ENCODE results near the gene ADARB1. TPM values are rescaled to one million over a fixed set of nuclear protein-coding genes. Genes with fewer than 3 reads are reported as not detected.
A peak's percentile ranks its signal among the peaks of the same experiment; 100 is the strongest.

Gene ADARB1
- total RNA-seq, 1 donor from 2014 or later = 21.8 TPM

GRCh38 chr21:45071874-45072737 lies 2.3 kb upstream of the ADARB1 start:
- Mint-ChIP-seq H3K4me1 (peaks cover 22% of the 10 kb centered on the region), H3K9me3 (no peaks in the 10 kb centered on the region), H3K27me3 (peaks cover 6% of the 10 kb centered on the region), H3K36me3 (ENCODE audit: low read depth) (no peaks in the 10 kb centered on the region), H3K27ac (no peak overlapping the region), H3K4me3 (no peak overlapping the region)
- intact Hi-C loops (cut with micrococcal nuclease) = no loop called here
- no peak for DNase-seq

GRCh38 chr21:45072738-45073300 lies 1.6 kb upstream of the ADARB1 start:
- Mint-ChIP-seq H3K4me3 (no peak overlapping the region), H3K36me3 (ENCODE audit: low read depth) (no peaks in the 10 kb centered on the region), H3K9me3 (no peaks in the 10 kb centered on the region), H3K4me1 (peaks cover 26% of the 10 kb centered on the region), H3K27me3 (peaks cover 3% of the 10 kb centered on the region), H3K27ac (no peak overlapping the region)
- no peak for DNase-seq
- intact Hi-C loops (cut with micrococcal nuclease) = no loop called here

- peaks cover 32% of the 10 kb centered on the region for H3K4me1 Mint-ChIP-seq
Measured at GRCh38 chr21:45073301-45074047, 906 bp upstream of the ADARB1 start.

GRCh38 chr21:45074818-45075595 lies 627 bp downstream of the ADARB1 start:
- intact Hi-C loops (cut with micrococcal nuclease) = loop anchor here (5.0 kb wide), 4 partner anchors 52 to 152 kb away; partner anchors contain the start of gene SLX9
- Mint-ChIP-seq H3K9me3 (no peaks in the 10 kb centered on the region), H3K4me3 (peak overlapping the region; percentile 83), H3K36me3 (ENCODE audit: low read depth) (no peaks in the 10 kb centered on the region), H3K4me1 (peaks cover 47% of the 10 kb centered on the region), H3K27me3 (peaks cover 3% of the 10 kb centered on the region), H3K27ac (peak overlapping the region; percentile 84)
- peak; percentile 79 for DNase-seq

More at GRCh38 chr21:45073301-45074047, 906 bp upstream of the ADARB1 start:
- peak overlapping the region; percentile 95 for H3K4me3 Mint-ChIP-seq
- peak overlapping the region; percentile 91 for H3K27ac Mint-ChIP-seq
- no peaks in the 10 kb centered on the region for H3K36me3 Mint-ChIP-seq (ENCODE audit: low read depth)
- H3K9me3 Mint-ChIP-seq = no peaks in the 10 kb centered on the region
- H3K27me3 Mint-ChIP-seq = peaks cover 3% of the 10 kb centered on the region
- no peak for DNase-seq
- intact Hi-C loops (cut with micrococcal nuclease) = no loop called here

GRCh38 chr21:45075596-45076244 lies 1.3 kb downstream of the ADARB1 start:
- Mint-ChIP-seq H3K27ac (peak overlapping the region; percentile 84), H3K4me3 (peak overlapping the region; percentile 83), H3K4me1 (peaks cover 53% of the 10 kb centered on the region), H3K9me3 (no peaks in the 10 kb centered on the region), H3K27me3 (peaks cover 3% of the 10 kb centered on the region), H3K36me3 (ENCODE audit: low read depth) (no peaks in the 10 kb centered on the region)
- intact Hi-C loops (cut with micrococcal nuclease) = loop anchor here (5.0 kb wide), 4 partner anchors 52 to 152 kb away; partner anchors contain the start of gene SLX9
- no peak for DNase-seq

GRCh38 chr21:45076245-45076711 lies 1.9 kb downstream of the ADARB1 start:
- Mint-ChIP-seq H3K4me3 (peak overlapping the region; percentile 83), H3K9me3 (no peaks in the 10 kb centered on the region), H3K27ac (peak overlapping the region; percentile 84), H3K36me3 (ENCODE audit: low read depth) (peaks cover 3% of the 10 kb centered on the region), H3K4me1 (peaks cover 58% of the 10 kb centered on the region), H3K27me3 (peaks cover 3% of the 10 kb centered on the region)
- peak; percentile 68 for DNase-seq
- intact Hi-C loops (cut with micrococcal nuclease) = loop anchor here (5.0 kb wide), 4 partner anchors 51 to 151 kb away; partner anchors contain the start of gene SLX9

- intact Hi-C loops (cut with micrococcal nuclease) = loop anchor here (5.0 kb wide), 4 partner anchors 49 to 151 kb away; partner anchors contain the start of gene SLX9
- Mint-ChIP-seq H3K4me3 (peak overlapping the region; percentile 65), H3K27ac (peak overlapping the region; percentile 91), H3K9me3 (no peaks in the 10 kb centered on the region), H3K36me3 (ENCODE audit: low read depth) (peaks cover 11% of the 10 kb centered on the region), H3K4me1 (peaks cover 77% of the 10 kb centered on the region), H3K27me3 (peaks cover 3% of the 10 kb centered on the region)
- peak; percentile 67 for DNase-seq
Measured at GRCh38 chr21:45078371-45078770, 4.0 kb downstream of the ADARB1 start.

- Mint-ChIP-seq H3K27ac (peak overlapping the region; percentile 91), H3K4me3 (peak overlapping the region; percentile 65), H3K36me3 (ENCODE audit: low read depth) (peaks cover 11% of the 10 kb centered on the region), H3K9me3 (no peaks in the 10 kb centered on the region), H3K4me1 (peaks cover 76% of the 10 kb centered on the region), H3K27me3 (no peaks in the 10 kb centered on the region)
- DNase-seq = peak; percentile 93
- intact Hi-C loops (cut with micrococcal nuclease) = loop anchor here (1.0 to 5.0 kb wide), 5 partner anchors 30 to 152 kb away; partner anchors contain the start of gene SLX9
Measured at GRCh38 chr21:45078877-45079281, 4.5 kb downstream of the ADARB1 start.

- Mint-ChIP-seq H3K9me3 (no peaks in the 10 kb centered on the region), H3K36me3 (ENCODE audit: low read depth) (peaks cover 14% of the 10 kb centered on the region), H3K4me3 (peak overlapping the region; percentile 65), H3K4me1 (peaks cover 80% of the 10 kb centered on the region), H3K27me3 (no peaks in the 10 kb centered on the region), H3K27ac (peak overlapping the region; percentile 91)
- intact Hi-C loops (cut with micrococcal nuclease) = loop anchor here (1.0 to 5.0 kb wide), 5 partner anchors 30 to 152 kb away; partner anchors contain the start of gene SLX9
- no peak for DNase-seq
Measured at GRCh38 chr21:45079351-45079750, 5.0 kb downstream of the ADARB1 start.

- intact Hi-C loops (cut with micrococcal nuclease) = loop anchor here (10.0 kb wide), 2 partner anchors 205 to 275 kb away; partner anchors contain the start of genes POFUT2 and UBE2G2
- H3K27me3 Mint-ChIP-seq = no peaks in the 10 kb centered on the region
- H3K27ac Mint-ChIP-seq = peak overlapping the region; percentile 91
- no peak for DNase-seq
- peaks cover 14% of the 10 kb centered on the region for H3K36me3 Mint-ChIP-seq (ENCODE audit: low read depth)
- H3K9me3 Mint-ChIP-seq = no peaks in the 10 kb centered on the region
- peak overlapping the region; percentile 65 for H3K4me3 Mint-ChIP-seq
- H3K4me1 Mint-ChIP-seq = peaks cover 88% of the 10 kb centered on the region
Measured at GRCh38 chr21:45080232-45080631, 5.9 kb downstream of the ADARB1 start.

GRCh38 chr21:45080639-45081414 lies 6.4 kb downstream of the ADARB1 start:
- intact Hi-C loops (cut with micrococcal nuclease) = loop anchor here (10.0 kb wide), 2 partner anchors 204 to 276 kb away; partner anchors contain the start of genes POFUT2 and UBE2G2

More at GRCh38 chr21:45080639-45081414, 6.4 kb downstream of the ADARB1 start:
- H3K36me3 Mint-ChIP-seq (ENCODE audit: low read depth) = peaks cover 14% of the 10 kb centered on the region
- DNase-seq = peak; percentile 83
- H3K9me3 Mint-ChIP-seq = no peaks in the 10 kb centered on the region
- peak overlapping the region; percentile 87 for H3K27ac Mint-ChIP-seq
- peak overlapping the region; percentile 74 for H3K4me3 Mint-ChIP-seq
- H3K27me3 Mint-ChIP-seq = no peaks in the 10 kb centered on the region
- peaks cover 89% of the 10 kb centered on the region for H3K4me1 Mint-ChIP-seq

Data from activated CD4-positive, alpha-beta T cell treated with anti-CD3 and anti-CD28 coated beads, Interleukin-2, amount 10 ng/mL, durations not matched to agents 24 days and 14 days (primary cell).